Measurements from ENCODE around the gene HMX1. TPM values are rescaled to one million over a fixed set of nuclear protein-coding genes. Genes with fewer than 3 reads are reported as not detected.
A peak's percentile ranks its signal among the peaks of the same experiment; 100 is the strongest.

Gene HMX1
- total RNA-seq, 1 experiment from 2014 or later: 2.0 TPM

DNA sequence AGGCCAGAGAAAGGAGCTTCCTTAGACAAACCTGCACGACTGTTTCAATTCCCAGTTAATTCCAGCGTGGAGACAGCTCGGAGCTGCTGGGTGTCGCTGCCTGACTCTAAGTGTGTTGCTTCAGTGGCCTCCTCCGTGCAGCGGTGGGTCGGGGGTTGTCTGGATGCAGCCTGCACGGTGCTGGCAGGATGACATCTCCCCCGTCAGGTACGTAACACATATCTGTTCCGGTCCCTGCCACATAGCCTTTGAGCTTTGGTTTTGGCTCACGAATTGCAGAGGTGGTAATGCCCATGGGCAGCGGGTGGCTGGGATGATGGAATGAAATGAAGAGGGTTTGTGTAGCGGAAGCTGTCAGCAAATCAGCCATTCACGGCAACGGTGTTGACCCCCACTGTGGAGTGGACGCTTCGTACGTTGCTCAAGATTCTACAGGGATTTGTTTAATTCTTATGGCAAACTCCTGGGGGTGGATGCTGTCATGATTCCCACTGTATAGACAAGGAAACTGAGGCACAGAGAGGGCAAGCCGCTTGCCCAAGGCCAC lies 33.7 kb upstream of the HMX1 start:
- DNase-seq: peak; percentile 34

GRCh38 chr4:8904666-8905065 lies 33.0 kb upstream of the HMX1 start:
- no peaks in the 10 kb centered on the region for H3K36me3 ChIP-seq (replicated peaks; ENCODE audit: control insufficient read depth, insufficient read depth, low read length)
- H3K4me3 ChIP-seq (ENCODE audit: insufficient read depth, low read depth, low read length): no peak overlapping the region
- no peaks in the 10 kb centered on the region; the same call in 1 of the 2 replicates for H3K27me3 ChIP-seq (ENCODE audit: control insufficient read depth, insufficient read depth, low read length)
- peak; percentile 17 for DNase-seq

More for the DNA sequence above, 33.7 kb upstream of the HMX1 start:
- H3K4me3 ChIP-seq (ENCODE audit: insufficient read depth, low read depth, low read length): no peak overlapping the region
- no peaks in the 10 kb centered on the region for H3K36me3 ChIP-seq (replicated peaks; ENCODE audit: control insufficient read depth, insufficient read depth, low read length)
- H3K27me3 ChIP-seq (ENCODE audit: control insufficient read depth, insufficient read depth, low read length): no peaks in the 10 kb centered on the region; the same call in 1 of the 2 replicates

DNA sequence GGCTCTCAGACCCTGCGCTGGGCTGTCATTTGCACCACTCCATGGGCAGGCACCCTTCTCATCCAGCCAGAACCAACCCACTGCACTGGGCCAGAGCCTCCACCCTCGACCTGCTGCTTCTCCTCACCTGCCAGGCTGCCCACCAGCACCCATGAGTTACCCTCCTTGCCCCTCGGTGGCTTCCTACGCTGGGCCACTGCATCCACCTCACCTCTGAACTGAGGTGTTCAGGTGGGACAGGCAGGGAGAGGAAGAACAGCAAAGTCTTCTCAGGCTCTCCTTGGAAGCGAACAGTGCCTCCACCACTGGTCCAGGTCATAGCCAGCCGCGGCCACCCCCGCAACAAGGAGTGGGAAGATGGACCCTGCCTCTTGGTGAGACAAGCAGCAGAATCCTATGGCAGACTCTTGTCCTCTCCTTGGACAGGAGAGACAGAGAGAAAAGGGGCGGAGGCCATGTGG lies 32.4 kb upstream of the HMX1 start:
- H3K27me3 ChIP-seq (ENCODE audit: control insufficient read depth, insufficient read depth, low read length): no peaks in the 10 kb centered on the region; the same call in 1 of the 2 replicates
- no peak for DNase-seq
- H3K36me3 ChIP-seq (replicated peaks; ENCODE audit: control insufficient read depth, insufficient read depth, low read length): no peaks in the 10 kb centered on the region
- no peak overlapping the region for H3K4me3 ChIP-seq (ENCODE audit: insufficient read depth, low read depth, low read length)

DNA sequence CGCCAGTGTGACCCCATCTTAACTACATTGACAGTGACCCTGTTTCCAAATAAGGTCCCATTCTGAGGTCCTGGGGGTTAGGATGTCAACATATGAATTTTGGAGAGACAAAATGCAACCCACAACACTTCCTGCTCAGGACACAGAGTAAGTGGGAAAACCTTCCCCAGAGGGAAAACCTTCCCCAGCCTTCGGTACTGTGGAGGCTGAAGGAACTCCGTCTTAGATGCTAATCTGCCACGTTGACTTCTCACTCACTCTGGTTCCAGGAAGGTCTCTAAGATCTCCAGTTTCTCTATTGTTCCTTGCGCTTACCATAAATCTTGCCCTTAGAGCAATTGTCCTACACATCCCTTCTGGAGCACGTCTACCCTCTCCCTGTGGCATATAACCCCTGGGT lies 29.7 kb upstream of the HMX1 start:
- peaks cover 3% of the 10 kb centered on the region for H3K27me3 ChIP-seq (ENCODE audit: control insufficient read depth, insufficient read depth, low read length)

GRCh38 chr4:8900588-8900987 lies 28.9 kb upstream of the HMX1 start:
- no peaks in the 10 kb centered on the region for H3K36me3 ChIP-seq (replicated peaks; ENCODE audit: control insufficient read depth, insufficient read depth, low read length)
- H3K4me3 ChIP-seq (ENCODE audit: insufficient read depth, low read depth, low read length): no peak overlapping the region
- peaks cover 6% of the 10 kb centered on the region for H3K27me3 ChIP-seq (ENCODE audit: control insufficient read depth, insufficient read depth, low read length)
- DNase-seq: no peak

More for the DNA sequence above, 29.7 kb upstream of the HMX1 start:
- no peak for DNase-seq
- H3K4me3 ChIP-seq (ENCODE audit: insufficient read depth, low read depth, low read length): no peak overlapping the region
- H3K36me3 ChIP-seq (replicated peaks; ENCODE audit: control insufficient read depth, insufficient read depth, low read length): no peaks in the 10 kb centered on the region

- Histone ChIP-seq H3K4me3 (ENCODE audit: insufficient read depth, low read depth, low read length) (no peak overlapping the region), H3K36me3 (replicated peaks; ENCODE audit: control insufficient read depth, insufficient read depth, low read length) (no peaks in the 10 kb centered on the region), H3K27me3 (ENCODE audit: control insufficient read depth, insufficient read depth, low read length) (peaks cover 27% of the 10 kb centered on the region)
- DNase-seq: no peak
These were observed 26.8 kb upstream of the HMX1 start for GRCh38 chr4:8898419-8898818.

DNA sequence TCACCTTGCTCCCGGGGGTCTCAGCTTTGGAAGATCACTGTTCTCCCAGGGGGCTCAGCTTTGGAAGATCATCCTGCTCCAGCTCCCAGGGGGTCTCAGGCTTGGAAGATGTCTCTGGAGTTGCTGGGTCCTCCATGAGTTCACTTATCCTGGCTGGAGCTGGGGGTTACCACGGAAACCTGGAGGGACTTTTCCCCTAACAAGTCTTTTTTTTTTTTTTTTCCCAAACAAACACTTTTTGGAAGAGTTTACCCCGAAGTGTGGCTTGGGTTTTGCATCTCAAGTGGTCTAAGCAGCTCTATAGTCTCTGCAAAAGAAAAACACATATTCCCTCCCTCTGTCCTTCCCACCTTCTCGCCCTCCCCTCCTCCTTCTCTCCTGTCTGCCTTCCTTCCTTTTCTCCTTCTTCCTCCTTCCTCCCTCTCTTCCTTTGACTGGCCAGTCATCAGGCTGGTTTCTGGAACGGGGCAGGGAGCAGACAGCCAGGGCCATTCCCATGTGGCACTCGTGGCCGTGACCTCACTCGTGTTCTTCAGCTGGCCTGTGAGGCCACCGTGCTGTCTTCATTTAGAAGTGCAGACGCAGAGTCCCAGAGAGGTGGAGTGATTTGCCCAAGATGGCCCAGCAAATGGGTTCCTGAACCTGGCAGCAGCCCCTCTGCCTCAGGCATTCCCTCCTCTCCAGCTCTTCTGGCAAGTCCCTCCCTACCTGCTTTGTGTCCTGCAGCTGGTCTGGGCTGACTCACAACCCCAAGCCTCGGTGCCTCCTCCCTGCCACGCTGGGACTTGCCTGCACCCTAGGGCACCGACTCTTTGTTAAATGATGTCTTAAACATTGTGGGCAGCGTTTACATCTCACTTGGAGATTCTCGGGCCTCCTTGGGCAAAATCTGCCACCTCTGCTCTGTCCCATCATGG lies 25.9 kb upstream of the HMX1 start:
- no peak overlapping the region for H3K4me3 ChIP-seq (ENCODE audit: insufficient read depth, low read depth, low read length)
- H3K36me3 ChIP-seq (replicated peaks; ENCODE audit: control insufficient read depth, insufficient read depth, low read length): no peaks in the 10 kb centered on the region
- no peak for DNase-seq
- H3K27me3 ChIP-seq (ENCODE audit: control insufficient read depth, insufficient read depth, low read length): peaks cover 36% of the 10 kb centered on the region

- H3K27me3 ChIP-seq (ENCODE audit: control insufficient read depth, insufficient read depth, low read length): peaks cover 45% of the 10 kb centered on the region
- H3K36me3 ChIP-seq (replicated peaks; ENCODE audit: control insufficient read depth, insufficient read depth, low read length): no peaks in the 10 kb centered on the region
- no peak for DNase-seq
- H3K4me3 ChIP-seq (ENCODE audit: insufficient read depth, low read depth, low read length): no peak overlapping the region
These were observed 24.9 kb upstream of the HMX1 start for GRCh38 chr4:8896506-8896905.

DNA sequence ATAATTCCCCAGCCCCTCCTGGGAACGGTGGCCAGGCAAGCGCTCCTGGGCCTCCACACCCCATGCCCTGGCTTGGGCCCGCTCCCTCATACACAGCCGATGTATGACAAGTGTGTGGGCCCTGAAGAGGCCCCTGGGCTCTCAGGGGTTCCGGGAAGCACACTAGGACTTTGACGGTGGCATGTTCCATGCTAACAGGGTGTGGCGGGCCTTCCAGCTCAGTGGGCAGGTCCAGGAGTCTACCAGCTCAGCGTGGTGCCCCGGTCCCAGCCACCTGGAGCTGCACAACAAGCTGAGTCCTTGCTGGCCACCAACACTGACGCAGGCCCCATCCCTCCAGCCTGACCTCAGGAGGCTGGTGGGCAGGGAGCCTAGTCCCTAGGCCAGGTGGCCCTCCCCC lies 24.4 kb upstream of the HMX1 start:
- Histone ChIP-seq H3K4me3 (ENCODE audit: insufficient read depth, low read depth, low read length) (no peak overlapping the region), H3K27me3 (ENCODE audit: control insufficient read depth, insufficient read depth, low read length) (peaks cover 49% of the 10 kb centered on the region), H3K36me3 (replicated peaks; ENCODE audit: control insufficient read depth, insufficient read depth, low read length) (no peaks in the 10 kb centered on the region)
- no peak for DNase-seq

- DNase-seq: no peak
- Histone ChIP-seq H3K36me3 (replicated peaks; ENCODE audit: control insufficient read depth, insufficient read depth, low read length) (no peaks in the 10 kb centered on the region), H3K27me3 (ENCODE audit: control insufficient read depth, insufficient read depth, low read length) (peaks cover 57% of the 10 kb centered on the region), H3K4me3 (ENCODE audit: insufficient read depth, low read depth, low read length) (no peak overlapping the region)
These were observed 23.7 kb upstream of the HMX1 start for GRCh38 chr4:8895295-8895694.

DNA sequence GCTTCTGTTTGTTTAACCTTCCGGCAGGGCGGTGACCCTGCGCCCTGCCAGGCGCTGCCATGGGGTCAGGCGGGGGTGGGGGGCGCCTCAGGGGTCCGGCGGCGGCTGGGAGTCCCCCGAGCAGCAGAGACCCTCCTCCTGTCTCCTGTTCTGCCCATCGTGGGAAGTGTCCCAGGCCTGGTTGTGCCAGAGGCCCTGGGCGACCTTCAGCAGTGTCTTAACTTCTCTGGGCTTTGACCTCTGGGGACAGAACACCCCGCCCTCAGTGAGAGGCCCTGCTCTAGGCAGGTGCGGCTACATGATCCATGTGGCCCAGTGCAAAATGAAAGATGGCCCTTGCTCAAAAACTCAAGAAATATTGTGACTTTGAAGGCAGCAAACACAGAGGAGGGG lies 22.8 kb upstream of the HMX1 start:
- Histone ChIP-seq H3K27me3 (ENCODE audit: control insufficient read depth, insufficient read depth, low read length) (peaks cover 66% of the 10 kb centered on the region), H3K4me3 (ENCODE audit: insufficient read depth, low read depth, low read length) (peak overlapping the region; percentile 25), H3K36me3 (replicated peaks; ENCODE audit: control insufficient read depth, insufficient read depth, low read length) (no peaks in the 10 kb centered on the region)
- DNase-seq: no peak

DNA sequence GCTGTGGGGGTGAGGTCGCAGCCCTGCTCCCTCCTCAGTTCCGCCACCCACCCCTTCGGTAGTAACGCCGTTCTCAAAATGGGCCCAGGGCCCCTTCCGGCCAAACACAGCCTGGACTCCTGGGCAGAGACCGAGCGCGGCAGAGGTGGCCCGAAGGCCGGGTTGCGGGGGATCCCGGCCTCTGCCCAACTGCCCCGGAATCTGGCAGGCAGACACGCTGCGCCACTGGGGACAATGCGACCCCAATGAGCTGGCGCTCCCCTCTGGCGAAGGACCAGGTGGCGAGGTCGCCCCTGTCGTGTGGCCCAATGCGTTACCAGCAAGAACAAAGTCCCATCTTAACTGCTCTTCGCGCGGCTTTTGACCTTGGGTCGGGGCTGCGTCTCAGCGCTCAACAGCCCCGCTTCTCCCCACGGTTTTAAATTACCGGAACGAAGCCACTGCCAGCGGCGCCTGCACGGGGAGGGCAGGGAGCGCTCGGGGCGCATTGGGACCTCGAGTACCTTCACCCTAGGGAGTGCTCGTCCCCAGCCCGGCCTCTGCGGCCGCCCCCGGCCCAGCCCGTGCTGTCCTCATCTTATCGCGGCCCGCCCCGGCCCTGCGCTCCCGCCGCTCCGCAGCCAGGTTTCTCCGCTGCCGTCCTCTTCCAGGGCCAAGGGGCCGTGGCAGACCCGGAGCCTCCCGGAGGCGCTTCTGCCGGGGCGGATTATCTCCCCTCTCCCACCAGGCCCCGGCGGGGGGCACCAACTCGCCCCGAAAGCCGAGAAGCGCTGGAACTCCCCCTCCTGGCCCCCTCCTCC lies 22.2 kb upstream of the HMX1 start:
- Histone ChIP-seq H3K4me3 (ENCODE audit: insufficient read depth, low read depth, low read length) (peak overlapping the region; percentile 25), H3K27me3 (ENCODE audit: control insufficient read depth, insufficient read depth, low read length) (peaks cover 72% of the 10 kb centered on the region), H3K36me3 (replicated peaks; ENCODE audit: control insufficient read depth, insufficient read depth, low read length) (no peaks in the 10 kb centered on the region)
- peak; percentile 84 for DNase-seq

- H3K27me3 ChIP-seq (ENCODE audit: control insufficient read depth, insufficient read depth, low read length): peaks cover 77% of the 10 kb centered on the region
- H3K4me3 ChIP-seq (ENCODE audit: insufficient read depth, low read depth, low read length): peak overlapping the region; percentile 25
- DNase-seq: peak; percentile 80
- H3K36me3 ChIP-seq (replicated peaks; ENCODE audit: control insufficient read depth, insufficient read depth, low read length): no peaks in the 10 kb centered on the region
These were observed 21.6 kb upstream of the HMX1 start for GRCh38 chr4:8893227-8893623.

DNA sequence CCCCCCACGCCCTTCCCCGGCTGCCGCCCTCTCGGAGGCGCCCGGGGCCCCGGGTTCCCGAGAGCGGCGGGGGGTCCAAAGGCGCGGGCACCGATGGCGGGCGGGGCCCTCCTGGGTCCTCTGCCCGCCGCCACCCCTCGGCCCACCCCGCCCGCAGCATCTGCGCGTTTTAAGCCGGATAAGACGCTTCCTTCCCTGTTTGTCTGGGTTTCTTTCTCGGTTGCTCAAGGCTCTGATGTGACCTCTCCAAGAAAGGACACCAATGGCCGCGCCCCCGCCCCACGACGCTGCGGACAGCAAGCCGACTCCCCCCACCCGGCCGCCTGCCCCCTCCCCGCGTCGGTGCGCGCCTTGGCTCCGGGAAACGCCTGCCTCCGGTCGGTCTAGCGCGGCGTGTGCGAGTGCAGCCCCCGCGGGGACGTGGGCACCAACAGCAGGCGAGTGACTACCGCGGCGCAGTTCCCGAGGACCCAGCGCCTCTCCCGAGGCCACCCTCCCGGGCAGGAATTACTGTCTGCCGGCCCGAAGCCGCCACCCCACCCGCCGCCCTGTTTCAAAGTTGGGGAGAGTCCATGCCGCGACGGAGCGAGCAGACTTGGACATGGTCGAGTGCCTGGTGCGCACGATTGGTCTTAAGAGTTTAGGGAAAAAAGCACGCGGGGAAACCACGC lies 21.1 kb upstream of the HMX1 start:
- H3K4me3 ChIP-seq (ENCODE audit: insufficient read depth, low read depth, low read length): peak overlapping the region; percentile 25
- H3K36me3 ChIP-seq (replicated peaks; ENCODE audit: control insufficient read depth, insufficient read depth, low read length): no peaks in the 10 kb centered on the region
- DNase-seq: peak; percentile 83
- peaks cover 81% of the 10 kb centered on the region for H3K27me3 ChIP-seq (ENCODE audit: control insufficient read depth, insufficient read depth, low read length)

Data from H7 (cell line).